Measurements from ENCODE around the gene RFC3.

Gene RFC3

DNA sequence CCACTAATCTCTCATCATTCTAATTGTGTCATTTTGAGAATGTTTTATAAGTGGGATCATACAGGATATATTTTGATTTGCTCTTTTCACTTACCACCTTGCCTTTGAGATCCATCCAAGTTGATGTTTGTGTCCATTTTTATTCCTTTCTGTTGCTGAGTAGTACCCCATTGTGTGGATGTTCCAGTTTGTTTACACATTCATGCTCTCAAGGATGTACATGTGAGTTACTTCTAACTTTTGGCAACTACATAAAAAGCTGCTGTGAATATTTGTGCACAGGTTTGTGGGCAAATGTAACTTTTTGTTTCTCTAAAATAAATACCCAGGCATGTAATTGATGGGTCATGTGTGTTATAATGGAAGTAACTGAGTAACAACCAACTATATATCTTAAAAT is 64.9 kb downstream of the RFC3 start:
- no peaks in the 10 kb centered on the region for H3K36me3 ChIP-seq (ENCODE audit: control insufficient read depth in 1 of 2, insufficient read depth in 2 of 2, low read length in 2 of 2)
- H3K27me3 ChIP-seq (ENCODE audit: low read depth, low read length), result no peaks in the 10 kb centered on the region
- H3K4me3 ChIP-seq (ENCODE audit: low read depth in 1 of 2, low read length in 2 of 2), result no peak overlapping the region
- no peaks in the 10 kb centered on the region for H3K4me1 ChIP-seq (ENCODE audit: control insufficient read depth in 1 of 2, insufficient read depth in 2 of 2, low read length in 2 of 2)
- H3K9me3 ChIP-seq (ENCODE audit: control insufficient read depth in 1 of 2, low read length in 2 of 2), result no peaks in the 10 kb centered on the region
- no peak overlapping the region for H3K27ac ChIP-seq (ENCODE audit: low read length)

DNA sequence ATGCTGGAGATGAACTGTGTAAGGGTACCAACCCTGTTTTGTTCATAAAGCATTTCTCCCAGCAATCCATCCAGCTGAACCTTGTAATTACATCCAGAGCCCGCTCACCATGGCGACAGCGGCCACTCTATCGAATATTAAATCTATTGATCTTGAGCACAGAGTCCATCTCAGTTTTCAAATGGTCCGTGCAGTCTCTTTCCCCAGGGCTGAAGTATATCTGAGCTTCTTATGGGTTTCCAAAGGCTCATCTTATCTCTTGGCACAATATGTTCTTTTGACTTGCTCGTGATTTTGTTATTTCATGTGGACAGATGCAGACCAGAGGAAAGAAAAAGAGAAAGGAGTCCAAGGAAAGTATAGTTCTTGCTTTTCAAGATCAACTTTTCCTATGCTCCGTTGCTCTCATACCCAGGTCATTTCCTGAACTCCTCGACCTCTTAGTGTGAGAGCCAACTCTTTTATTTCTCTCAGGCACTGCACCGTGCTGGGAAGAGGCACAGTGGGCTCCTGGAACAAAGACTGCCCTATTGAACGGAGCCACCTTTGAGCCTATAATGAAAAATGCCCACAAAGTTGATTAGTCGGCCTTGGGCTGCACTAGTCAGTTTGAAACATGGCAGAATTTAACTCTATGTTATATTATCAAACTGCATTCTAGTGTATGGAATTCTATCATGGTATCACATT is 66.7 kb downstream of the RFC3 start:
- no peaks in the 10 kb centered on the region for H3K4me1 ChIP-seq (ENCODE audit: control insufficient read depth in 1 of 2, insufficient read depth in 2 of 2, low read length in 2 of 2)
- H3K9me3 ChIP-seq (ENCODE audit: control insufficient read depth in 1 of 2, low read length in 2 of 2), result no peaks in the 10 kb centered on the region
- no peaks in the 10 kb centered on the region for H3K27me3 ChIP-seq (ENCODE audit: low read depth, low read length)
- no peaks in the 10 kb centered on the region for H3K36me3 ChIP-seq (ENCODE audit: control insufficient read depth in 1 of 2, insufficient read depth in 2 of 2, low read length in 2 of 2)
- H3K27ac ChIP-seq (ENCODE audit: low read length), result no peak overlapping the region
- H3K4me3 ChIP-seq (ENCODE audit: low read depth in 1 of 2, low read length in 2 of 2), result no peak overlapping the region
